Measurements from ENCODE around the gene SEPSECS. TPM values are rescaled to one million over a fixed set of nuclear protein-coding genes. Genes with fewer than 3 reads are reported as not detected.
A peak's percentile ranks its signal among the peaks of the same experiment; 100 is the strongest.

Gene SEPSECS
- polyA plus RNA-seq (2012; ENCODE audit: insufficient read depth, insufficient read length, low read depth), result 3.6 TPM

GRCh38 chr4:25159837-25160713 is at the start of gene SEPSECS:
SEPSECS (minus strand) TSS chr4:25160449; CDS start chr4:25160369, 80 bp downstream.
- Histone ChIP-seq H3K4me3 (ENCODE audit: low read depth, low read length) (peak within 1 kb of the TSS; percentile 93), H3K9me3 (no peaks in the 10 kb centered on the region), H3K27me3 (no peaks in the 10 kb centered on the region), H3K4me1 (no peaks in the 10 kb centered on the region; the same call in 1 of the 2 replicates), H3K36me3 (no peaks in the 10 kb centered on the region)
- no peak for TF ChIP-seq CTCF (IDR thresholded peaks at IDR 0.05; ENCODE audit: low read depth, low read length)
- peak; percentile 94 for DNase-seq

GRCh38 chr4:25209702-25210101 is 49.5 kb upstream of the SEPSECS start:
- TF ChIP-seq CTCF (IDR thresholded peaks at IDR 0.05; ENCODE audit: low read depth, low read length), result no peak

GRCh38 chr4:25207997-25208396 is 47.7 kb upstream of the SEPSECS start:
- no peaks in the 10 kb centered on the region for H3K27me3 ChIP-seq
- H3K9me3 ChIP-seq, result no peaks in the 10 kb centered on the region
- H3K36me3 ChIP-seq, result no peaks in the 10 kb centered on the region
- no peak overlapping the region for H3K4me3 ChIP-seq (ENCODE audit: low read depth, low read length)
- TF ChIP-seq CTCF (IDR thresholded peaks at IDR 0.05; ENCODE audit: low read depth, low read length), result no peak
- DNase-seq, result no peak
- H3K4me1 ChIP-seq, result no peaks in the 10 kb centered on the region

More at GRCh38 chr4:25209702-25210101, 49.5 kb upstream of the SEPSECS start:
- Histone ChIP-seq H3K27me3 (no peaks in the 10 kb centered on the region), H3K9me3 (no peaks in the 10 kb centered on the region), H3K4me1 (no peaks in the 10 kb centered on the region), H3K36me3 (no peaks in the 10 kb centered on the region), H3K4me3 (ENCODE audit: low read depth, low read length) (no peak overlapping the region)
- no peak for DNase-seq

GRCh38 chr4:25198713-25199112 is 38.5 kb upstream of the SEPSECS start:
- Histone ChIP-seq H3K4me3 (ENCODE audit: low read depth, low read length) (no peak overlapping the region), H3K4me1 (no peaks in the 10 kb centered on the region), H3K27me3 (no peaks in the 10 kb centered on the region), H3K36me3 (no peaks in the 10 kb centered on the region), H3K9me3 (no peaks in the 10 kb centered on the region)
- no peak for TF ChIP-seq CTCF (IDR thresholded peaks at IDR 0.05; ENCODE audit: low read depth, low read length)
- no peak for DNase-seq

- DNase-seq, result no peak
Measured at GRCh38 chr4:25190407-25190806, 30.2 kb upstream of the SEPSECS start.

More at GRCh38 chr4:25190407-25190806, 30.2 kb upstream of the SEPSECS start:
- Histone ChIP-seq H3K27me3 (no peaks in the 10 kb centered on the region), H3K4me1 (no peaks in the 10 kb centered on the region), H3K4me3 (ENCODE audit: low read depth, low read length) (no peak overlapping the region), H3K36me3 (no peaks in the 10 kb centered on the region), H3K9me3 (no peaks in the 10 kb centered on the region)
- TF ChIP-seq CTCF (IDR thresholded peaks at IDR 0.05; ENCODE audit: low read depth, low read length), result no peak
